Measurements from ENCODE around the gene KBTBD8.

Gene KBTBD8

GRCh38 chr3:66998113-66998903 is at the start of gene KBTBD8:
Gene KBTBD8 (plus strand): TSS chr3:66998307. CDS start chr3:66998356, 49 bp downstream.
- peak; percentile 96 for DNase-seq (ENCODE audit: low read depth in 2 of 2)

- DNase-seq (ENCODE audit: low read depth in 2 of 2), result no peak
Observed at GRCh38 chr3:66948838-66949237, 49.3 kb upstream of the KBTBD8 start.

- no peak for DNase-seq (ENCODE audit: low read depth in 2 of 2)
Observed at GRCh38 chr3:66949898-66950297, 48.2 kb upstream of the KBTBD8 start.

- no peak for DNase-seq (ENCODE audit: low read depth in 2 of 2)
Observed at GRCh38 chr3:66952357-66952756, 45.8 kb upstream of the KBTBD8 start.

- no peak for DNase-seq (ENCODE audit: low read depth in 2 of 2)
Observed at GRCh38 chr3:66953934-66954445, 44.1 kb upstream of the KBTBD8 start.

- no peak for DNase-seq (ENCODE audit: low read depth in 2 of 2)
Observed at GRCh38 chr3:66956742-66957141, 41.4 kb upstream of the KBTBD8 start.

- DNase-seq (ENCODE audit: low read depth in 2 of 2), result no peak
Observed at GRCh38 chr3:66957367-66957766, 40.7 kb upstream of the KBTBD8 start.

GRCh38 chr3:66958067-66958466 is 40.0 kb upstream of the KBTBD8 start:
- no peak for DNase-seq (ENCODE audit: low read depth in 2 of 2)

- no peak for DNase-seq (ENCODE audit: low read depth in 2 of 2)
Observed at GRCh38 chr3:66962664-66963063, 35.4 kb upstream of the KBTBD8 start.

- DNase-seq (ENCODE audit: low read depth in 2 of 2), result no peak
Observed at GRCh38 chr3:66971245-66971644, 26.9 kb upstream of the KBTBD8 start.

- DNase-seq (ENCODE audit: low read depth in 2 of 2), result peak; percentile 29 to 34
Observed at GRCh38 chr3:66971891-66972551, 26.1 kb upstream of the KBTBD8 start.

- DNase-seq (ENCODE audit: low read depth in 2 of 2), result no peak
Observed at GRCh38 chr3:66980791-66981190, 17.3 kb upstream of the KBTBD8 start.

GRCh38 chr3:66983101-66983500 is 15.0 kb upstream of the KBTBD8 start:
- DNase-seq (ENCODE audit: low read depth in 2 of 2), result no peak

- no peak for DNase-seq (ENCODE audit: low read depth in 2 of 2)
Observed at GRCh38 chr3:66985336-66985920, 12.7 kb upstream of the KBTBD8 start.

- DNase-seq (ENCODE audit: low read depth in 2 of 2), result no peak
Observed at GRCh38 chr3:66986406-66986805, 11.7 kb upstream of the KBTBD8 start.

GRCh38 chr3:66989241-66989640 is 8.9 kb upstream of the KBTBD8 start:
- DNase-seq (ENCODE audit: low read depth in 2 of 2), result no peak

GRCh38 chr3:66989860-66990696 is 8.0 kb upstream of the KBTBD8 start:
- DNase-seq (ENCODE audit: low read depth in 2 of 2), result no peak

- DNase-seq (ENCODE audit: low read depth in 2 of 2), result no peak
Observed at GRCh38 chr3:66991459-66991858, 6.6 kb upstream of the KBTBD8 start.

GRCh38 chr3:66993082-66993481 is 5.0 kb upstream of the KBTBD8 start:
- no peak for DNase-seq (ENCODE audit: low read depth in 2 of 2)

GRCh38 chr3:66994588-66994987 is 3.5 kb upstream of the KBTBD8 start:
- DNase-seq (ENCODE audit: low read depth in 2 of 2), result no peak

GRCh38 chr3:66996696-66997095 is 1.4 kb upstream of the KBTBD8 start:
- DNase-seq (ENCODE audit: low read depth in 2 of 2), result no peak

Data from stimulated activated CD8-positive, alpha-beta memory T cell treated with anti-CD3 and anti-CD28 coated beads, Interleukin-15, amount 100 ng/mL, for 4 hours (primary cell).